Ascending aorta (tissue), 2 donors: ENCODE measurements around the gene ATP9A. TPM values are rescaled to one million over a fixed set of nuclear protein-coding genes. Genes with fewer than 3 reads are reported as not detected.
A peak's percentile ranks its signal among the peaks of the same experiment; 100 is the strongest.
"Not testable (repeated sequence)": the region's sequence is repeated elsewhere in the genome, so short reads cannot be mapped to it uniquely, and the experiment has no call there.

Experiments
- DNase-seq, 2 donors: peaks; one replicate each; pipeline ENCODE4 v3.0.0-alpha.2; 2019; ENCODE audit warnings: low spot score in 2 of 2
- H3K27ac ChIP-seq, 2 donors: fragments of 200-600 bp; sonication (generic); one replicate each; pipeline ENCODE4 v1.5.1; 2016 to 2017; ENCODE audit warnings: mild to moderate bottlenecking in 1 of 2
- H3K27me3 ChIP-seq: fragments of 200-600 bp; sonication (generic); one replicate; pipeline ENCODE4 v1.5.1; 2017
- H3K36me3 ChIP-seq, 2 donors: fragments of 200-600 bp; sonication (generic); one replicate each; pipeline ENCODE4 v1.5.1; 2016
- H3K4me1 ChIP-seq, 2 donors: fragments of 200-600 bp; sonication (generic); one replicate each; pipeline ENCODE4 v1.5.1; 2016 to 2017; ENCODE audit warnings: mild to moderate bottlenecking in 1 of 2
- H3K4me3 ChIP-seq, 2 donors: fragments of 200-600 bp; sonication (generic); one replicate each; pipeline ENCODE4 v1.5.1; 2016 to 2017; ENCODE audit warnings: mild to moderate bottlenecking in 1 of 2
- H3K9me3 ChIP-seq, 2 donors: fragments of 200-600 bp; sonication (generic); one replicate each; pipeline ENCODE4 v1.5.1; 2016
- CTCF ChIP-seq, 3 experiments: fragments of 200-600 bp in 2 of 3; fragments of 450-650 bp in 1 of 3; sonication (generic) in 2 of 3; IDR thresholded peaks; one replicate each; pipeline ENCODE4 v1.5.1; 2016 to 2019; ENCODE audit warnings: antibody characterized with exemption in 3 of 3, mild to moderate bottlenecking in 1 of 3, moderate library complexity in 1 of 3
- intact Hi-C: fragments of 100-400 bp; cut with DNase I; formaldehyde crosslinking; loops from one replicate; pipeline ENCODE4 v1.15.1; 2023
- total RNA-seq: library from RNA; depleted of rRNA; stranded (reverse); fragments of >200 nt; gene quantifications from one replicate; pipeline ENCODE4 v1.1.0, GENCODE V29; 2016

ATP9A gene
- total RNA-seq, 1 donor from 2014 or later: 14.5 TPM

DNA sequence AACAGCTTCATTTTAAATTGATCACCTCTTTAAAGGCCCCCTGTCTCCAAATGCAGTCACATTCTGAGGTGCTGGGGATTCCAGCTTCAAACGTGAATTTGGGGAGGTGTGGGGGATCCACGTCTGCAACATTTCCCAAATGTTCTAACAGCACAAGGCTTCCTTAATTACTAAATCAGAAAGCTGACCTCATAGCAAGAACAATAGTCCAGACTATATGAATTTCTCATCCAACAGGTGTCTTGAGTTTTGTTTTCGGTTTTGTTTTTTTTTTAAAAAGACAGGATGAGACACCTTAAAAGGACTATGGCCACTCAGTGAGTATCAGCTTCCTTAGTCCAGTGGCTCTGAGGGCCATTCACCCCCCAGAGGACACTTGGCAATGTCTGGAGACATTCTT, 11.5 kb downstream of the ATP9A start:
- Histone ChIP-seq H3K4me3 (no peak overlapping the region), H3K4me1 (peaks cover 0 to 17% of the 10 kb centered on the region in 2 donors), H3K27ac (no peak overlapping the region), H3K9me3 (no peaks in the 10 kb centered on the region), H3K36me3 (no peaks in the 10 kb centered on the region), H3K27me3 (no peaks in the 10 kb centered on the region)
- DNase-seq: no peak
- intact Hi-C loops: loop anchor here (10.0 kb wide), 2 partner anchors 192 to 392 kb away; no protein-coding TSS in a partner anchor
- no peak for TF ChIP-seq CTCF (IDR thresholded peaks at IDR 0.05)

GRCh38 chr20:51753220-51753619, 15.0 kb downstream of the ATP9A start:
- not testable (repeated sequence) for H3K4me3 ChIP-seq, H3K9me3 ChIP-seq, H3K27me3 ChIP-seq, H3K36me3 ChIP-seq, DNase-seq
- Histone ChIP-seq H3K27ac (peak overlapping the region; percentile 82 to 90), H3K4me1 (peaks cover 4 to 33% of the 10 kb centered on the region in 2 donors)
- intact Hi-C loops: loop anchor here (5.0 to 10.0 kb wide), 5 partner anchors 121 to 439 kb away; partner anchors contain the start of gene ZFP64

GRCh38 chr20:51752343-51752951, 15.7 kb downstream of the ATP9A start:
- intact Hi-C loops: loop anchor here (5.0 to 10.0 kb wide), 5 partner anchors 120 to 440 kb away; partner anchors contain the start of gene ZFP64
- H3K36me3 ChIP-seq: no peaks in the 10 kb centered on the region
- peak in 1 of 2 donors; percentile 68 for DNase-seq
- H3K4me3 ChIP-seq: peak overlapping the region; percentile 7 to 36
- no peak for TF ChIP-seq CTCF (IDR thresholded peaks at IDR 0.05)
- H3K27me3 ChIP-seq: no peaks in the 10 kb centered on the region
- peaks cover 4 to 32% of the 10 kb centered on the region in 2 donors for H3K4me1 ChIP-seq
- H3K27ac ChIP-seq: peak overlapping the region; percentile 82 to 90
- H3K9me3 ChIP-seq: no peaks in the 10 kb centered on the region

DNA sequence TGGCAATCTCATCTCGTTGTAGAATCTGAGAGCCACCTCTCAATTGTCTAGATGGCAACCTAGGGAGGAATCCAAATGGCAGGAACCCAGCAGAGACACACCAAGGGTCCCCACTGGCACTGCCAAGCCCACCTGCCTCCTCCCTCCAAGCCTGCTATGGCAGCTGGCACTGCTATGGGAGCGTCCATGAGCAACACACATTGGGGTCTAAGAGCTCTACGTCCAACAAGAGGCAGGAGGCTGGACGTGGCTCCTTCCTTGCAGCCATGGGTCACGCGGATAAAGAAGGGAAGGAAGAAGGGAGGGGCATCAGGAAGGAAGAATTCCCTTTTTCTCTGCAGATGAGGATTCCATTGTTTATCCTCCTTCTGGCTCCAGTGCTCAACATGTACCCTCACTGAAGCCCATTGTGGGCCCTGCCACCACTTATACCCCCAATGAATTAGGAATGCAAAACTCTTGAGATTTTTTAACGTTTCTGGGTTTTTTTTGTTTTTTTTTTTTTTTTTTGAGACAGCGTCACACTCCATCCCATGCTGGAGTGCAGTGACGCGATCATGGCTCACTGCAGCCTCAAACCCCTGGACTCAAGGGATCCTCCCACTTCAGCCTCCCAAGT, 17.3 kb downstream of the ATP9A start:
- Histone ChIP-seq H3K4me1 (peaks cover 4 to 32% of the 10 kb centered on the region in 2 donors), H3K27me3 (no peaks in the 10 kb centered on the region), H3K4me3 (no peak overlapping the region), H3K36me3 (no peaks in the 10 kb centered on the region), H3K9me3 (no peaks in the 10 kb centered on the region), H3K27ac (peak overlapping the region; percentile 82 to 90)
- no peak for DNase-seq
- intact Hi-C loops: loop anchor here (2.0 to 10.0 kb wide), 6 partner anchors 16 to 441 kb away; partner anchors contain the start of gene ZFP64
- TF ChIP-seq CTCF (IDR thresholded peaks at IDR 0.05): no peak

DNA sequence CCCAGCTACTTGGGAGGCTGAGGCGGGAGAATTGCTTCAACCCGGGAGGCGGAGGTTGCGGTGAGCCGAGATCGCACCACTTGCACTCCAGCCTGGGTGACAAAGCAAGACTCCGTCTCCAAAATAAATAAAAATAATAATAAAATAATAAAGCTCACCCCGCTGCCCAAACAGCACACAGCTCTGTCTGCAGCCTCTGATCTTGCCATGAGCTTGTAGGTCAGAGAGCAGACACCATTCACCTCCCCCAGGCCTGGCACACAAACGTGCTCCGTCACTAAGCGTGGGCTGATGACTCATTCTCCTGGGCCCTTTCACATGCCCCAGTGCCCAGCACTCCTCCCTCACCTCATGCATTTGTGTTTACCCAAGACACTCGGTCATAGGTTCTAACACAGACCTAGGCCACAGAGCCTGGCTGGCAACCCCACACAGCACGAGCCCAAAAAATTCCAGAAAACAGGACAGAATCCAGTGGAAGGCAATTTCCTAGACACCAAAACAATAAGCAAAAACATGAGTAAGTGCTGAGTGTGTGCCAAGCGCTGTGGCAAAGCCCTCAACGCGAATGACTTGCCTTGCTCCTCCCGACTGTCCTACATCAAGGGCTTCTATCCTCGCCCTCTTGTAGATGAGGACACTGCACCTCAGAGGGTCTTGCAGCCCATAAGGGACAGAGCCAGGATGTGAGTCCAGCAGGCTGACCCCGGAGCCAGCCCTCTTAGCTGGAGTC, 18.0 kb downstream of the ATP9A start:
- H3K9me3 ChIP-seq: no peaks in the 10 kb centered on the region
- intact Hi-C loops: loop anchor here (2.0 to 10.0 kb wide), 6 partner anchors 17 to 442 kb away; partner anchors contain the start of gene ZFP64
- peaks cover 4 to 32% of the 10 kb centered on the region in 2 donors for H3K4me1 ChIP-seq
- H3K27ac ChIP-seq: peak overlapping the region; percentile 82 to 90
- no peak for TF ChIP-seq CTCF (IDR thresholded peaks at IDR 0.05)
- peak; percentile 74 to 94 for DNase-seq
- H3K27me3 ChIP-seq: no peaks in the 10 kb centered on the region
- H3K4me3 ChIP-seq: peak overlapping the region in 1 of 2 donors; percentile 14
- H3K36me3 ChIP-seq: no peaks in the 10 kb centered on the region
